ENCODE measurements around the gene RAB27B.

RAB27B gene

DNA sequence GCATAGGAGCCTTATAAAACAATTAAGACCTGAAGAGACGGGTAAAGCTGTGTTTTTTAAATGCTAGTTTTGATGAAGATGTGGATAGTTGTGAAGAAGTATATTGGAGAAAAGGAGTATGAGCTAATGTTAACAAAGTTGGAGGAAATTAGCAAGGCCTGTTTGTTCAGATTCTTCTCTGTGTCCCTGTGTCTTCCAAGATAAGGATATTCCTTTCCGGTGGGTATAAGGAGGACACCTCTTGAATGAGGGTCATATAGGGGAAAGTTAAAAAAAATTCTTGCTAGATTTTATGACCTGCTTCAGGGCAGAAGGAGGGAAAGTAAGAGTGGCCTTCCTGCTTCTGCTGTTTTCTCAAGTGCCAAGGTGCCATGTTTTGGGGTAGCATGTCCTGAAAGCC is 72.0 kb downstream of the RAB27B start:
- no peaks in the 10 kb centered on the region for H3K9me3 ChIP-seq (ENCODE audit: control insufficient read depth, insufficient read depth, low read depth, low read length)
- H3K27ac ChIP-seq (ENCODE audit: extremely low read depth, low read depth, low read length) = no peak overlapping the region
- ChIA-PET POLR2A (no interaction called here), CTCF (no interaction called here)
- no peaks in the 10 kb centered on the region for H3K36me3 ChIP-seq (ENCODE audit: control insufficient read depth in 2 of 2, insufficient read depth in 1 of 2, low read length in 2 of 2)
- no peaks in the 10 kb centered on the region for H3K4me1 ChIP-seq (ENCODE audit: control insufficient read depth, insufficient read depth, low read length)
- no peak overlapping the region for H3K4me3 ChIP-seq (ENCODE audit: low read depth, low read length)
- TF ChIP-seq ZNF610 (tag by site-specific recombination; IDR thresholded peaks at IDR 0.05; ENCODE audit: borderline replicate concordance) (no peak), ZNF76 (tag by site-specific recombination; IDR thresholded peaks at IDR 0.05; ENCODE audit: borderline replicate concordance, low read depth) (no peak), ZNF626 (tag by site-specific recombination; IDR thresholded peaks at IDR 0.05) (no peak), OVOL3 (tag by site-specific recombination; IDR thresholded peaks at IDR 0.05) (no peak), ZNF416 (tag by site-specific recombination; IDR thresholded peaks at IDR 0.05) (no peak), ZNF274 (IDR thresholded peaks at IDR 0.05; ENCODE audit: low read length) (no peak), ZNF274 (tag by site-specific recombination; IDR thresholded peaks at IDR 0.05; ENCODE audit: borderline replicate concordance) (no peak), ZNF560 (tag by site-specific recombination; IDR thresholded peaks at IDR 0.05; ENCODE audit: borderline replicate concordance) (no peak), PATZ1 (tag by site-specific recombination; IDR thresholded peaks at IDR 0.05) (no peak), ZNF37A (tag by site-specific recombination; IDR thresholded peaks at IDR 0.05) (no peak), HOXA7 (CRISPR knock-in tag; IDR thresholded peaks at IDR 0.05; ENCODE audit: borderline replicate concordance) (no peak)
- TF ChIP-seq, protein P1, sequence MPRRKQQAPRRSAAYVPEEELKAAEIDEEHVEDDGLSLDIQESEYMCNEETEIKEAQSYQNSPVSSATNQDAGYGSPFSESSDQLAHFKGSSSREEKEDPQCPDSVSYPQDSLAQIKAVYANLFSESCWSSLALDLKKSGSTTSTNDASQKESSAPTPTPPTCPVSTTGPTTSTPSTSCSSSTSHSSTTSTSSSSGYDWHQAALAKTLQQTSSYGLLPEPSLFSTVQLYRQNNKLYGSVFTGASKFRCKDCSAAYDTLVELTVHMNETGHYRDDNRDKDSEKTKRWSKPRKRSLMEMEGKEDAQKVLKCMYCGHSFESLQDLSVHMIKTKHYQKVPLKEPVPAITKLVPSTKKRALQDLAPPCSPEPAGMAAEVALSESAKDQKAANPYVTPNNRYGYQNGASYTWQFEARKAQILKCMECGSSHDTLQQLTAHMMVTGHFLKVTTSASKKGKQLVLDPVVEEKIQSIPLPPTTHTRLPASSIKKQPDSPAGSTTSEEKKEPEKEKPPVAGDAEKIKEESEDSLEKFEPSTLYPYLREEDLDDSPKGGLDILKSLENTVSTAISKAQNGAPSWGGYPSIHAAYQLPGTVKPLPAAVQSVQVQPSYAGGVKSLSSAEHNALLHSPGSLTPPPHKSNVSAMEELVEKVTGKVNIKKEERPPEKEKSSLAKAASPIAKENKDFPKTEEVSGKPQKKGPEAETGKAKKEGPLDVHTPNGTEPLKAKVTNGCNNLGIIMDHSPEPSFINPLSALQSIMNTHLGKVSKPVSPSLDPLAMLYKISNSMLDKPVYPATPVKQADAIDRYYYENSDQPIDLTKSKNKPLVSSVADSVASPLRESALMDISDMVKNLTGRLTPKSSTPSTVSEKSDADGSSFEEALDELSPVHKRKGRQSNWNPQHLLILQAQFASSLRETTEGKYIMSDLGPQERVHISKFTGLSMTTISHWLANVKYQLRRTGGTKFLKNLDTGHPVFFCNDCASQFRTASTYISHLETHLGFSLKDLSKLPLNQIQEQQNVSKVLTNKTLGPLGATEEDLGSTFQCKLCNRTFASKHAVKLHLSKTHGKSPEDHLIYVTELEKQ (tag by site-specific recombination; IDR thresholded peaks at IDR 0.05; ENCODE audit: borderline replicate concordance) = no peak

GRCh38 chr18:54904581-54904980 is 76.3 kb downstream of the RAB27B start:
- POLR2A ChIA-PET = interaction anchor here (1.1 kb wide), 1 partner anchor 20 kb away, joined by 6 read pairs; no protein-coding TSS in a partner anchor
- no peak overlapping the region for H3K4me3 ChIP-seq (ENCODE audit: low read depth, low read length)

More at GRCh38 chr18:54904581-54904980, 76.3 kb downstream of the RAB27B start:
- CTCF ChIA-PET = no interaction called here
- TF ChIP-seq ZNF621 (tag by site-specific recombination; IDR thresholded peaks at IDR 0.05) (no peak), ZNF175 (tag by site-specific recombination; IDR thresholded peaks at IDR 0.05) (no peak), GLIS1 (tag by site-specific recombination; IDR thresholded peaks at IDR 0.05) (no peak), HOXA7 (CRISPR knock-in tag; IDR thresholded peaks at IDR 0.05; ENCODE audit: borderline replicate concordance) (no peak), SP3 (tag by site-specific recombination; IDR thresholded peaks at IDR 0.05) (no peak), ZNF555 (tag by site-specific recombination; conservative IDR thresholded peaks at IDR 0.05) (no peak), ZNF660 (tag by site-specific recombination; IDR thresholded peaks at IDR 0.05) (no peak), ZNF202 (tag by site-specific recombination; IDR thresholded peaks at IDR 0.05; ENCODE audit: borderline replicate concordance) (no peak), ZNF843 (tag by site-specific recombination; IDR thresholded peaks at IDR 0.05) (no peak), ZNF248 (tag by site-specific recombination; IDR thresholded peaks at IDR 0.05) (no peak)
- TF ChIP-seq, protein P2, sequence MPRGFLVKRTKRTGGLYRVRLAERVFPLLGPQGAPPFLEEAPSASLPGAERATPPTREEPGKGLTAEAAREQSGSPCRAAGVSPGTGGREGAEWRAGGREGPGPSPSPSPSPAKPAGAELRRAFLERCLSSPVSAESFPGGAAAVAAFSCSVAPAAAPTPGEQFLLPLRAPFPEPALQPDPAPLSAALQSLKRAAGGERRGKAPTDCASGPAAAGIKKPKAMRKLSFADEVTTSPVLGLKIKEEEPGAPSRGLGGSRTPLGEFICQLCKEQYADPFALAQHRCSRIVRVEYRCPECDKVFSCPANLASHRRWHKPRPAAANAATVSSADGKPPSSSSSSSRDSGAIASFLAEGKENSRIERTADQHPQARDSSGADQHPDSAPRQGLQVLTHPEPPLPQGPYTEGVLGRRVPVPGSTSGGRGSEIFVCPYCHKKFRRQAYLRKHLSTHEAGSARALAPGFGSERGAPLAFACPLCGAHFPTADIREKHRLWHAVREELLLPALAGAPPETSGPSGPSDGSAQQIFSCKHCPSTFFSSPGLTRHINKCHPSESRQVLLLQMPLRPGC (tag by site-specific recombination; IDR thresholded peaks at IDR 0.05) = no peak
- TF ChIP-seq, protein P3, sequence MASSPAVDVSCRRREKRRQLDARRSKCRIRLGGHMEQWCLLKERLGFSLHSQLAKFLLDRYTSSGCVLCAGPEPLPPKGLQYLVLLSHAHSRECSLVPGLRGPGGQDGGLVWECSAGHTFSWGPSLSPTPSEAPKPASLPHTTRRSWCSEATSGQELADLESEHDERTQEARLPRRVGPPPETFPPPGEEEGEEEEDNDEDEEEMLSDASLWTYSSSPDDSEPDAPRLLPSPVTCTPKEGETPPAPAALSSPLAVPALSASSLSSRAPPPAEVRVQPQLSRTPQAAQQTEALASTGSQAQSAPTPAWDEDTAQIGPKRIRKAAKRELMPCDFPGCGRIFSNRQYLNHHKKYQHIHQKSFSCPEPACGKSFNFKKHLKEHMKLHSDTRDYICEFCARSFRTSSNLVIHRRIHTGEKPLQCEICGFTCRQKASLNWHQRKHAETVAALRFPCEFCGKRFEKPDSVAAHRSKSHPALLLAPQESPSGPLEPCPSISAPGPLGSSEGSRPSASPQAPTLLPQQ (tag by site-specific recombination; IDR thresholded peaks at IDR 0.05) = no peak
- no peaks in the 10 kb centered on the region for H3K9me3 ChIP-seq (ENCODE audit: control insufficient read depth, insufficient read depth, low read depth, low read length)
- no peak overlapping the region for H3K27ac ChIP-seq (ENCODE audit: extremely low read depth, low read depth, low read length)
- H3K4me1 ChIP-seq (ENCODE audit: control insufficient read depth, insufficient read depth, low read length) = no peaks in the 10 kb centered on the region
- H3K36me3 ChIP-seq (ENCODE audit: control insufficient read depth in 2 of 2, insufficient read depth in 1 of 2, low read length in 2 of 2) = no peaks in the 10 kb centered on the region

Measured in HEK293 (cell line).